WTC11 (cell line): ENCODE data around the gene LCE3E. TPM values are rescaled to one million over a fixed set of nuclear protein-coding genes. Genes with fewer than 3 reads are reported as not detected.

Experiments used
- ATAC-seq: fragments of 200-7000 bp; cut with Tn5 transposase; 2 replicates; pipeline ENCODE4 v1.10.0; 2021; ENCODE audit warnings: mild to moderate bottlenecking, moderate library complexity
- CTCF ChIA-PET: fragments of 300-600 bp; sonication (Branson Sonifier 250); formaldehyde crosslinking; loops from one replicate; lab custom pipeline; 2021; ENCODE audit warnings: antibody characterized with exemption; lab: Charles Lee
- POLR2A ChIA-PET: fragments of 350-600 bp; sonication (Branson Sonifier 250); formaldehyde crosslinking; loops from one replicate; lab custom pipeline; 2021; ENCODE audit warnings: antibody characterized with exemption; lab: Charles Lee
- DNase-seq: peaks from one replicate; pipeline ENCODE4 v3.0.0; 2021; ENCODE audit warnings: low spot score
- H3K27ac Mint-ChIP-seq: 2 replicates; pipeline ENCODE4 v1.8.0; 2021; ENCODE audit warnings: mixed read lengths
- H3K27me3 Mint-ChIP-seq: 2 replicates; pipeline ENCODE4 v1.8.0; 2021; ENCODE audit warnings: low read depth, mild to moderate bottlenecking, moderate library complexity, mixed read lengths
- H3K36me3 Mint-ChIP-seq: 2 replicates; pipeline ENCODE4 v1.8.0; 2021; ENCODE audit warnings: mixed read lengths
- H3K4me1 Mint-ChIP-seq: 2 replicates; pipeline ENCODE4 v1.8.0; 2022; ENCODE audit warnings: mixed read lengths
- H3K4me3 Mint-ChIP-seq: 2 replicates; pipeline ENCODE4 v1.8.0; 2021; ENCODE audit warnings: mild to moderate bottlenecking, moderate library complexity, mixed read lengths
- H3K9me3 Mint-ChIP-seq: 2 replicates; pipeline ENCODE4 v1.8.0; 2021; ENCODE audit warnings: mixed read lengths
- CDX4 ChIP-seq: fragments of 250-450 bp; sonication (Bioruptor Pico); IDR thresholded peaks from 2 replicates; pipeline ENCODE4 v1.9.0; 2021; ENCODE audit warnings: moderate library complexity, mild to moderate bottlenecking, inconsistent platforms, borderline replicate concordance
- CREM ChIP-seq: sonication (generic); formaldehyde crosslinking; IDR thresholded peaks from 2 replicates; pipeline ENCODE4 v1.8.1; 2022; ENCODE audit warnings: mild to moderate bottlenecking, missing genetic modification reagents, moderate library complexity
- FOXK1 ChIP-seq: sonication (generic); formaldehyde crosslinking; IDR thresholded peaks from 2 replicates; pipeline ENCODE4 v1.8.0; 2022; ENCODE audit warnings: mild to moderate bottlenecking, moderate library complexity, missing genetic modification reagents
- IRF2 ChIP-seq: sonication (generic); formaldehyde crosslinking; IDR thresholded peaks from 2 replicates; pipeline ENCODE4 v1.8.0; 2022; ENCODE audit warnings: low read depth, missing genetic modification reagents, borderline replicate concordance
- JUN ChIP-seq: sonication (generic); formaldehyde crosslinking; IDR thresholded peaks from 2 replicates; pipeline ENCODE4 v1.8.0; 2023; ENCODE audit warnings: mild to moderate bottlenecking, missing genetic modification reagents
- NFATC4 ChIP-seq: fragments of 250-450 bp; sonication (Bioruptor Pico); IDR thresholded peaks from 2 replicates; pipeline ENCODE4 v1.9.0; 2021; ENCODE audit warnings: mild to moderate bottlenecking
- NFYB ChIP-seq: sonication (generic); formaldehyde crosslinking; conservative IDR thresholded peaks from 2 replicates; pipeline ENCODE4 v1.8.0; 2022; ENCODE audit warnings: low read depth, missing genetic modification reagents
- NR2C2 ChIP-seq: sonication (generic); formaldehyde crosslinking; IDR thresholded peaks from 2 replicates; pipeline ENCODE4 v1.8.0; 2022; ENCODE audit warnings: mild to moderate bottlenecking, missing genetic modification reagents
- OVOL2 ChIP-seq: fragments of 250-450 bp; sonication (Bioruptor Pico); IDR thresholded peaks from 2 replicates; pipeline ENCODE4 v1.9.0; 2021; ENCODE audit warnings: mild to moderate bottlenecking, borderline replicate concordance
- PRDM15 ChIP-seq: sonication (generic); formaldehyde crosslinking; IDR thresholded peaks from 2 replicates; pipeline ENCODE4 v1.8.0; 2022; ENCODE audit warnings: missing genetic modification reagents
- SP1 ChIP-seq: sonication (generic); formaldehyde crosslinking; conservative IDR thresholded peaks from 2 replicates; pipeline ENCODE4 v1.8.1; 2022; ENCODE audit warnings: missing genetic modification reagents
- ZNF219 ChIP-seq: sonication (generic); formaldehyde crosslinking; IDR thresholded peaks from 2 replicates; pipeline ENCODE4 v1.8.0; 2023; ENCODE audit warnings: missing genetic modification reagents, mild to moderate bottlenecking, borderline replicate concordance
- ZNF263 ChIP-seq: sonication (generic); formaldehyde crosslinking; IDR thresholded peaks from 2 replicates; pipeline ENCODE4 v1.8.1; 2022; ENCODE audit warnings: low read depth, mild to moderate bottlenecking, moderate library complexity, missing genetic modification reagents
- ZNF317 ChIP-seq: sonication (generic); formaldehyde crosslinking; IDR thresholded peaks from 2 replicates; pipeline ENCODE4 v1.8.1; 2023; ENCODE audit warnings: low read depth, mild to moderate bottlenecking, moderate library complexity, missing genetic modification reagents, borderline replicate concordance
- ZNF671 ChIP-seq: fragments of 250-450 bp; sonication (Bioruptor Pico); IDR thresholded peaks from 2 replicates; pipeline ENCODE4 v1.8.0; 2021; ENCODE audit warnings: mild to moderate bottlenecking
- total RNA-seq: library from RNA; stranded (reverse); gene quantifications from 3 replicates; pipeline ENCODE4 v1.2.3, GENCODE V29; 2021
- TF ChIP-seq, protein P1 (sequence below): sonication (generic); formaldehyde crosslinking; IDR thresholded peaks from 2 replicates; pipeline ENCODE4 v1.8.1; 2022; ENCODE audit warnings: low read depth, mild to moderate bottlenecking, moderate library complexity, missing genetic modification reagents, borderline replicate concordance
- TF ChIP-seq, protein P2 (sequence below): sonication (generic); formaldehyde crosslinking; IDR thresholded peaks from 2 replicates; pipeline ENCODE4 v1.8.1; 2023; ENCODE audit warnings: mild to moderate bottlenecking, missing genetic modification reagents, moderate library complexity
- TF ChIP-seq, protein P3 (sequence below): sonication (generic); formaldehyde crosslinking; IDR thresholded peaks from 2 replicates; pipeline ENCODE4 v1.8.0; 2022; ENCODE audit warnings: mild to moderate bottlenecking, missing genetic modification reagents
- TF ChIP-seq, protein P4 (sequence below): sonication (generic); formaldehyde crosslinking; IDR thresholded peaks from 2 replicates; pipeline ENCODE4 v1.8.1; 2022; ENCODE audit warnings: mild to moderate bottlenecking, moderate library complexity, missing genetic modification reagents
- TF ChIP-seq, protein P5 (sequence below): fragments of 250-450 bp; sonication (Bioruptor Pico); IDR thresholded peaks from 2 replicates; pipeline ENCODE4 v1.9.0; 2021; ENCODE audit warnings: mild to moderate bottlenecking
- TF ChIP-seq, protein P6 (sequence below): fragments of 250-450 bp; sonication (Bioruptor Pico); conservative IDR thresholded peaks from 2 replicates; pipeline ENCODE4 v1.9.0; 2021; ENCODE audit warnings: mild to moderate bottlenecking
- TF ChIP-seq, protein P7 (sequence below): sonication (generic); formaldehyde crosslinking; IDR thresholded peaks from 2 replicates; pipeline ENCODE4 v1.8.1; 2023; ENCODE audit warnings: mild to moderate bottlenecking, missing genetic modification reagents

Gene LCE3E
- total RNA-seq, 1 experiment from 2014 or later: not detected

DNA sequence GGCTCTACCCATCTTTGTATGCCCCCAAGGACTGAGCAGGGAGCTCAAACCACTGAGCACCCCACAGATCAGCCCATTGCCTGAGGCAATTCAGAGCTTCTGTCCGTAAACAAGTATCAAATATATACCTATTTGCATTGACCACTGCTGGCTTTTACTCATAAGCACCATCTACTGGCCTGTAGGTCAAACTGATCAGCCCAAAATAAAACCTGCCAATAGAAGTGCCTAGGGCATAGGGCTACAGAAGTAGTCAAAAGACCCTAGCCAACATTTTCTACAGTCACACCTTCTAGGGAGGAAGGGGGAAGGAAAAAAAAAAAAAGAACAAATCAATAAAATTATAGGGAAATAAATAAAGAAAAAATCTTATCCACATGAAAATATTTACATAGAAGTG is 19.0 kb upstream of the LCE3E start:
- Mint-ChIP-seq H3K36me3 (peaks cover 77% of the 10 kb centered on the region), H3K9me3 (peaks cover 91% of the 10 kb centered on the region)
- CTCF ChIA-PET: no interaction called here

DNA sequence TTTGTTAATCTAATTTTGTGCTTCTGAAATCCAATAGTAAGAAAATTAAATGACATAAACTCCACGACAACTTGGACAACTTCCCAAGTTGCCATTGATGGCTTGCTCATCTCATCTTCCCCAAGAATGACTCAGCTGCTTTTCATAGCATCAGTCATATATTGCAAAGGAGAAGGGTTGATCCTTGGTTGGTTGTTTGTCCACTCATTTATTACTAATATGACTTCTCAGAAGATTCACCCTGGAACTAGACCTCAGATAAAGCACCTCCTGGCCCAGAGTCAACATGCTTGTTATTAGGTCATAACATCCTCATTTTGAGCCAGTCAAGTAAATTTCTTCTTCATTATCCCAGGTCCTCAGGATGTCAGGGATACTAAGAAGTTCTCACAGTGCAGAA is 16.1 kb upstream of the LCE3E start:
- H3K4me1 Mint-ChIP-seq: no peaks in the 10 kb centered on the region
- H3K36me3 Mint-ChIP-seq: peaks cover 72% of the 10 kb centered on the region
- peaks cover 7% of the 10 kb centered on the region for H3K27me3 Mint-ChIP-seq
- H3K4me3 Mint-ChIP-seq: no peak overlapping the region
- H3K9me3 Mint-ChIP-seq: peaks cover 80% of the 10 kb centered on the region
- ATAC-seq: no peak
- DNase-seq: no peak
- POLR2A ChIA-PET: no interaction called here
- no peak overlapping the region for H3K27ac Mint-ChIP-seq
- CTCF ChIA-PET: no interaction called here
- TF ChIP-seq, protein P1, sequence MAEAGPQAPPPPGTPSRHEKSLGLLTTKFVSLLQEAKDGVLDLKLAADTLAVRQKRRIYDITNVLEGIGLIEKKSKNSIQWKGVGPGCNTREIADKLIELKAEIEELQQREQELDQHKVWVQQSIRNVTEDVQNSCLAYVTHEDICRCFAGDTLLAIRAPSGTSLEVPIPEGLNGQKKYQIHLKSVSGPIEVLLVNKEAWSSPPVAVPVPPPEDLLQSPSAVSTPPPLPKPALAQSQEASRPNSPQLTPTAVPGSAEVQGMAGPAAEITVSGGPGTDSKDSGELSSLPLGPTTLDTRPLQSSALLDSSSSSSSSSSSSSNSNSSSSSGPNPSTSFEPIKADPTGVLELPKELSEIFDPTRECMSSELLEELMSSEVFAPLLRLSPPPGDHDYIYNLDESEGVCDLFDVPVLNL (CRISPR knock-in tag): no peak
- TF ChIP-seq SP1 (CRISPR knock-in tag) (no peak), IRF2 (CRISPR knock-in tag) (no peak), PRDM15 (CRISPR knock-in tag) (no peak), ZNF671 (CRISPR knock-in tag) (no peak), NFATC4 (CRISPR knock-in tag) (no peak), CREM (CRISPR knock-in tag) (no peak), CDX4 (CRISPR knock-in tag) (no peak), NR2C2 (CRISPR knock-in tag) (no peak), ZNF317 (no peak), NFYB (no peak), ZNF219 (CRISPR knock-in tag) (no peak), OVOL2 (CRISPR knock-in tag) (no peak)
- TF ChIP-seq, protein P2, sequence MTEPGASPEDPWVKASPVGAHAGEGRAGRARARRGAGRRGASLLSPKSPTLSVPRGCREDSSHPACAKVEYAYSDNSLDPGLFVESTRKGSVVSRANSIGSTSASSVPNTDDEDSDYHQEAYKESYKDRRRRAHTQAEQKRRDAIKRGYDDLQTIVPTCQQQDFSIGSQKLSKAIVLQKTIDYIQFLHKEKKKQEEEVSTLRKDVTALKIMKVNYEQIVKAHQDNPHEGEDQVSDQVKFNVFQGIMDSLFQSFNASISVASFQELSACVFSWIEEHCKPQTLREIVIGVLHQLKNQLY (CRISPR knock-in tag): no peak
- TF ChIP-seq, protein P3, sequence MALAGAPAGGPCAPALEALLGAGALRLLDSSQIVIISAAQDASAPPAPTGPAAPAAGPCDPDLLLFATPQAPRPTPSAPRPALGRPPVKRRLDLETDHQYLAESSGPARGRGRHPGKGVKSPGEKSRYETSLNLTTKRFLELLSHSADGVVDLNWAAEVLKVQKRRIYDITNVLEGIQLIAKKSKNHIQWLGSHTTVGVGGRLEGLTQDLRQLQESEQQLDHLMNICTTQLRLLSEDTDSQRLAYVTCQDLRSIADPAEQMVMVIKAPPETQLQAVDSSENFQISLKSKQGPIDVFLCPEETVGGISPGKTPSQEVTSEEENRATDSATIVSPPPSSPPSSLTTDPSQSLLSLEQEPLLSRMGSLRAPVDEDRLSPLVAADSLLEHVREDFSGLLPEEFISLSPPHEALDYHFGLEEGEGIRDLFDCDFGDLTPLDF (CRISPR knock-in tag): no peak
- TF ChIP-seq, protein P4, sequence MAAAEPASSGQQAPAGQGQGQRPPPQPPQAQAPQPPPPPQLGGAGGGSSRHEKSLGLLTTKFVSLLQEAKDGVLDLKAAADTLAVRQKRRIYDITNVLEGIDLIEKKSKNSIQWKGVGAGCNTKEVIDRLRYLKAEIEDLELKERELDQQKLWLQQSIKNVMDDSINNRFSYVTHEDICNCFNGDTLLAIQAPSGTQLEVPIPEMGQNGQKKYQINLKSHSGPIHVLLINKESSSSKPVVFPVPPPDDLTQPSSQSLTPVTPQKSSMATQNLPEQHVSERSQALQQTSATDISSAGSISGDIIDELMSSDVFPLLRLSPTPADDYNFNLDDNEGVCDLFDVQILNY (CRISPR knock-in tag): no peak
- TF ChIP-seq, protein P5, sequence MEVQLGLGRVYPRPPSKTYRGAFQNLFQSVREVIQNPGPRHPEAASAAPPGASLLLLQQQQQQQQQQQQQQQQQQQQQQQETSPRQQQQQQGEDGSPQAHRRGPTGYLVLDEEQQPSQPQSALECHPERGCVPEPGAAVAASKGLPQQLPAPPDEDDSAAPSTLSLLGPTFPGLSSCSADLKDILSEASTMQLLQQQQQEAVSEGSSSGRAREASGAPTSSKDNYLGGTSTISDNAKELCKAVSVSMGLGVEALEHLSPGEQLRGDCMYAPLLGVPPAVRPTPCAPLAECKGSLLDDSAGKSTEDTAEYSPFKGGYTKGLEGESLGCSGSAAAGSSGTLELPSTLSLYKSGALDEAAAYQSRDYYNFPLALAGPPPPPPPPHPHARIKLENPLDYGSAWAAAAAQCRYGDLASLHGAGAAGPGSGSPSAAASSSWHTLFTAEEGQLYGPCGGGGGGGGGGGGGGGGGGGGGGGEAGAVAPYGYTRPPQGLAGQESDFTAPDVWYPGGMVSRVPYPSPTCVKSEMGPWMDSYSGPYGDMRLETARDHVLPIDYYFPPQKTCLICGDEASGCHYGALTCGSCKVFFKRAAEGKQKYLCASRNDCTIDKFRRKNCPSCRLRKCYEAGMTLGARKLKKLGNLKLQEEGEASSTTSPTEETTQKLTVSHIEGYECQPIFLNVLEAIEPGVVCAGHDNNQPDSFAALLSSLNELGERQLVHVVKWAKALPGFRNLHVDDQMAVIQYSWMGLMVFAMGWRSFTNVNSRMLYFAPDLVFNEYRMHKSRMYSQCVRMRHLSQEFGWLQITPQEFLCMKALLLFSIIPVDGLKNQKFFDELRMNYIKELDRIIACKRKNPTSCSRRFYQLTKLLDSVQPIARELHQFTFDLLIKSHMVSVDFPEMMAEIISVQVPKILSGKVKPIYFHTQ (CRISPR knock-in tag): no peak
- TF ChIP-seq, protein P6, sequence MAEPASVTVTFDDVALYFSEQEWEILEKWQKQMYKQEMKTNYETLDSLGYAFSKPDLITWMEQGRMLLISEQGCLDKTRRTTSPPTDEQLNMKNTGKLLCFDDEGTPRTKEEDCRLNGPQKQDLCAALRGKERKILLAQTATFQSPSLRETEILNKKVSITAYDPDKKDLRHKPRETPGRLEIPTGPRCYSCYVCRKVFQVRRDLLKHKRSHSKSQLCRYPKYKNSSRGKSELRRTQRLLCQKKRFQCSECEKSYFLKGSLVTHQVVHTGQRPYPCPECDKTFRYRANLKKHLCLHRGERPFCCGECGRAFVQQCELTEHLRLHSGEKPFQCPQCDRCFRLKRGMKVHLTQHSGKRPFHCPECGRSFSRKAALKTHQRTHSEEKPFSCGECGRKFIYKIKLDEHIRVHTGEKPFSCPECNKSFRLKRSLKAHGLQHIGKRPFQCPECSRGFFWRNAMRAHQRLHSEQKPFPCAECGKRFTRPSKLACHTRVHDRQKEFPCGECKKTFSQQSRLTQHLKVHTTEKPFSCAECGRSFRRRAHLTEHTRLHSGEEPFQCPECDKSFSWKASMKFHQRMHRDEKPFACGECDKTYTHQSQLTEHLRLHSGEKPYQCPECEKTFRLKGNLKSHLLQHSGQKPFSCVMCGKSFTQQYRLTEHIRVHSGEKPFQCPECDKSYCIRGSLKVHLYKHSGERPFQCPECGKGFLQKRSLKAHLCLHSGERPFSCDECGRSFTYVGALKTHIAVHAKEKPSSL (CRISPR knock-in tag): no peak

More for the DNA sequence above, 19.0 kb upstream of the LCE3E start:
- ATAC-seq (no peak), DNase-seq (no peak)
- Mint-ChIP-seq H3K27ac (no peak overlapping the region), H3K27me3 (no peaks in the 10 kb centered on the region; the same call in 1 of the 2 replicates), H3K4me1 (no peaks in the 10 kb centered on the region), H3K4me3 (no peak overlapping the region)
- no peak for TF ChIP-seq FOXK1 (CRISPR knock-in tag)
- no peak for TF ChIP-seq JUN (CRISPR knock-in tag)
- TF ChIP-seq ZNF263: no peak
- no peak for TF ChIP-seq NFATC4 (CRISPR knock-in tag)
- TF ChIP-seq, protein P7, sequence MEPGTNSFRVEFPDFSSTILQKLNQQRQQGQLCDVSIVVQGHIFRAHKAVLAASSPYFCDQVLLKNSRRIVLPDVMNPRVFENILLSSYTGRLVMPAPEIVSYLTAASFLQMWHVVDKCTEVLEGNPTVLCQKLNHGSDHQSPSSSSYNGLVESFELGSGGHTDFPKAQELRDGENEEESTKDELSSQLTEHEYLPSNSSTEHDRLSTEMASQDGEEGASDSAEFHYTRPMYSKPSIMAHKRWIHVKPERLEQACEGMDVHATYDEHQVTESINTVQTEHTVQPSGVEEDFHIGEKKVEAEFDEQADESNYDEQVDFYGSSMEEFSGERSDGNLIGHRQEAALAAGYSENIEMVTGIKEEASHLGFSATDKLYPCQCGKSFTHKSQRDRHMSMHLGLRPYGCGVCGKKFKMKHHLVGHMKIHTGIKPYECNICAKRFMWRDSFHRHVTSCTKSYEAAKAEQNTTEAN (CRISPR knock-in tag): no peak
- POLR2A ChIA-PET: no interaction called here
